Mesothelial cell of epicardium (in vitro differentiated cells): ENCODE results near the gene SWT1. TPM values are rescaled to one million over a fixed set of nuclear protein-coding genes. Genes with fewer than 3 reads are reported as not detected.
"Not testable (repeated sequence)": the region's sequence is repeated elsewhere in the genome, so short reads cannot be mapped to it uniquely, and the experiment has no call there.

ENCODE experiments used
- DNase-seq, 2 experiments: peaks; one replicate each; pipeline ENCODE4 v3.0.0; 2021; ENCODE audit warnings: low spot score in 2 of 2; ENCODE audit not compliant: unreplicated experiment in 2 of 2
- H3K27ac Mint-ChIP-seq: 2 replicates; pipeline ENCODE4 v1.8.0; 2021; ENCODE audit warnings: mixed read lengths
- H3K27me3 Mint-ChIP-seq: 2 replicates; pipeline ENCODE4 v1.8.0; 2021; ENCODE audit warnings: low read depth, mixed read lengths
- H3K36me3 Mint-ChIP-seq: 2 replicates; pipeline ENCODE4 v1.8.0; 2021; ENCODE audit warnings: mixed read lengths
- H3K4me1 Mint-ChIP-seq: 2 replicates; pipeline ENCODE4 v1.8.0; 2021; ENCODE audit warnings: mixed read lengths
- H3K4me3 Mint-ChIP-seq: 2 replicates; pipeline ENCODE4 v1.8.0; 2021; ENCODE audit warnings: mild to moderate bottlenecking, moderate library complexity, mixed read lengths
- H3K9me3 Mint-ChIP-seq: 2 replicates; pipeline ENCODE4 v1.8.0; 2021; ENCODE audit warnings: mixed read lengths
- CTCF ChIP-seq: fragments of 200-600 bp; sonication (generic); IDR thresholded peaks from one replicate; pipeline ENCODE4 v1.5.0; 2021; ENCODE audit warnings: antibody characterized with exemption; ENCODE audit not compliant: unreplicated experiment
- total RNA-seq: library from RNA; stranded (reverse); gene quantifications from 3 replicates; pipeline ENCODE4 v1.2.1, GENCODE V29; 2021

SWT1 gene
- total RNA-seq, 1 donor from 2014 or later, result 8.0 TPM

- peaks cover 21% of the 10 kb centered on the region for H3K36me3 Mint-ChIP-seq
- H3K4me1 Mint-ChIP-seq, result peaks cover 3% of the 10 kb centered on the region
- no peak overlapping the region for H3K4me3 Mint-ChIP-seq
- no peak overlapping the region for H3K27ac Mint-ChIP-seq
- DNase-seq, result no peak
- peaks cover 11% of the 10 kb centered on the region for H3K9me3 Mint-ChIP-seq
- no peak for TF ChIP-seq CTCF
- no peaks in the 10 kb centered on the region for H3K27me3 Mint-ChIP-seq
Observed at GRCh38 chr1:185215911-185216310, 58.9 kb downstream of the SWT1 start.

GRCh38 chr1:185224132-185224531 lies 67.2 kb downstream of the SWT1 start:
- H3K36me3 Mint-ChIP-seq, result peaks cover 39% of the 10 kb centered on the region
- no peaks in the 10 kb centered on the region for H3K4me1 Mint-ChIP-seq
- no peak overlapping the region for H3K4me3 Mint-ChIP-seq
- H3K27me3 Mint-ChIP-seq, result no peaks in the 10 kb centered on the region
- DNase-seq, result no peak
- H3K9me3 Mint-ChIP-seq, result peaks cover 24% of the 10 kb centered on the region
- H3K27ac Mint-ChIP-seq, result no peak overlapping the region
- TF ChIP-seq CTCF, result no peak

- TF ChIP-seq CTCF, result no peak
- Mint-ChIP-seq H3K27ac (no peak overlapping the region), H3K36me3 (peaks cover 33% of the 10 kb centered on the region), H3K4me3 (no peak overlapping the region), H3K4me1 (no peaks in the 10 kb centered on the region), H3K27me3 (no peaks in the 10 kb centered on the region), H3K9me3 (peaks cover 24% of the 10 kb centered on the region)
- no peak for DNase-seq
Observed at GRCh38 chr1:185227161-185227560, 70.2 kb downstream of the SWT1 start.

- H3K4me3 Mint-ChIP-seq, result no peak overlapping the region
Observed at GRCh38 chr1:185228979-185229378, 72.0 kb downstream of the SWT1 start.

GRCh38 chr1:185229981-185230380 lies 73.0 kb downstream of the SWT1 start:
- peaks cover 12% of the 10 kb centered on the region for H3K9me3 Mint-ChIP-seq
- peaks cover 17% of the 10 kb centered on the region for H3K36me3 Mint-ChIP-seq
- H3K27ac Mint-ChIP-seq, result no peak overlapping the region
- TF ChIP-seq CTCF, result no peak
- H3K4me1 Mint-ChIP-seq, result no peaks in the 10 kb centered on the region
- H3K4me3 Mint-ChIP-seq, result no peak overlapping the region
- DNase-seq, result no peak
- H3K27me3 Mint-ChIP-seq, result no peaks in the 10 kb centered on the region

More at GRCh38 chr1:185228979-185229378, 72.0 kb downstream of the SWT1 start:
- Mint-ChIP-seq H3K4me1 (no peaks in the 10 kb centered on the region), H3K9me3 (peaks cover 14% of the 10 kb centered on the region), H3K27ac (no peak overlapping the region), H3K27me3 (no peaks in the 10 kb centered on the region), H3K36me3 (peaks cover 17% of the 10 kb centered on the region)
- no peak for DNase-seq
- no peak for TF ChIP-seq CTCF

GRCh38 chr1:185232874-185233273 lies 75.9 kb downstream of the SWT1 start:
- H3K9me3 Mint-ChIP-seq, result peaks cover 23% of the 10 kb centered on the region
- no peak overlapping the region for H3K27ac Mint-ChIP-seq
- no peak overlapping the region for H3K4me3 Mint-ChIP-seq
- H3K4me1 Mint-ChIP-seq, result no peaks in the 10 kb centered on the region
- no peaks in the 10 kb centered on the region for H3K27me3 Mint-ChIP-seq
- H3K36me3 Mint-ChIP-seq, result peaks cover 28% of the 10 kb centered on the region
- no peak for TF ChIP-seq CTCF
- no peak for DNase-seq

- not testable (repeated sequence) for H3K4me3 Mint-ChIP-seq, H3K4me1 Mint-ChIP-seq, DNase-seq, H3K27me3 Mint-ChIP-seq, H3K27ac Mint-ChIP-seq
- peaks cover 28% of the 10 kb centered on the region for H3K36me3 Mint-ChIP-seq
- peaks cover 26% of the 10 kb centered on the region for H3K9me3 Mint-ChIP-seq
Observed at GRCh38 chr1:185234183-185234582, 77.2 kb downstream of the SWT1 start.

- H3K9me3 Mint-ChIP-seq, result peaks cover 26% of the 10 kb centered on the region
- peaks cover 28% of the 10 kb centered on the region for H3K36me3 Mint-ChIP-seq
- H3K4me1 Mint-ChIP-seq, H3K27ac Mint-ChIP-seq, H3K4me3 Mint-ChIP-seq, H3K27me3 Mint-ChIP-seq, DNase-seq: not testable (repeated sequence)
Observed at GRCh38 chr1:185237176-185237575, 80.2 kb downstream of the SWT1 start.
